NCI-H345 treated with DMSO at 0.1 percent for 48 hours (cell line): ENCODE data around the gene SYNE2.

ENCODE experiments used
- DNase-seq: peaks from one replicate; lab custom pipeline; 2025; ENCODE audit not compliant: unreplicated experiment; lab: John Stamatoyannopoulos, UW

The SYNE2 gene

DNA sequence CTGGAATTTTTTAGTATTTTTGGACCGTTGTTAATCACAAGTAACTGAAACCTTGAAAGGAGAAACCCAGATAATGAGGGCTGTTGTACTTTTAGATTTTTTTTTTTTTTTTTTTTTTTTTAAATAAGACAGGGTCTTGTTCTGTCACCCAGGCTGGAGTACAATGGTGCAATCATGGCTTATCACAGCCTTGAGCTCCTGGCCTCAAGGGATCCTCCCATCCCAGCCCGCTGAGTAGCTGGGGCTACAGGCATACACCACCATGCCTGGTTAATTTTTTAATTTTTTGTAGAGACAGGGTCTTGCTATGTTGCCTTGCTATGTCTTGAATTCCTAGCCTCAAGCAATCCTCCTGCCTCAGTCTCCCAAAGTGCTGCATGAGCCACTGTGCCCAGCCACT, 211.6 kb downstream of the SYNE2 start:
- DNase-seq = no peak

DNA sequence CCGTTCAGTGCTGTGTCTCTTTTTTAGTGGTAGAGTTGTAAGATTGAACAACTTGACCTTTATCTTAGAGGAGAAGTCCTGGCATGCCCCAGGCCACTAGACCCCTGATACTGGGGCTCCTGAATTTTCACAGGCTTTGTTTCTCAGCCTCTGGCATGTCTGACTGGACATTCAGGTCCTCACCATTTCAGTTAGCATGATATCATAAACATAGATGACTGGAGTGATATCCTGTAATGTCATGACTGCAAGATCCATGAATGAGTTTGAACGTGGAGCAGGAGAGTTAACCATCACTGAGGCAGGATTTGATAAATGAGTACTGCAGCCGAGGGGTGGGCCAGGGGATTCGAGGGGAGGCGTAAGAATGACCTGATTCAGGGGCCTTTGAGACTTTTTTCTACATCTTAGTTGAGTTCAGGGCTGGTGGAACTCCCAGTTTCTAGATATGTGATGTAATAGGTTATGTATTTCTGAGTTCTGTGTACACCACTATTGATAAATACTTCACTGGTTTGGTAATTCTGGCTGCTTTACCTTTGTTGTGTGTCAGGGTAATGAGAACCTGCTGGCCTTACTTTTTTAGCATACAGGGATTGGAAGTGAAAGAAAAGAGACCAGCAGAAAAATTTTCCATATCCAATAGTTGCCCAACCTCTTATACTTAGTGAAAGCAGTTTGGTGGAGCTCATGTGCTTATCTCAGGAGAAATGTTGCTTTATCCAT, 217.0 kb downstream of the SYNE2 start:
- no peak for DNase-seq

DNA sequence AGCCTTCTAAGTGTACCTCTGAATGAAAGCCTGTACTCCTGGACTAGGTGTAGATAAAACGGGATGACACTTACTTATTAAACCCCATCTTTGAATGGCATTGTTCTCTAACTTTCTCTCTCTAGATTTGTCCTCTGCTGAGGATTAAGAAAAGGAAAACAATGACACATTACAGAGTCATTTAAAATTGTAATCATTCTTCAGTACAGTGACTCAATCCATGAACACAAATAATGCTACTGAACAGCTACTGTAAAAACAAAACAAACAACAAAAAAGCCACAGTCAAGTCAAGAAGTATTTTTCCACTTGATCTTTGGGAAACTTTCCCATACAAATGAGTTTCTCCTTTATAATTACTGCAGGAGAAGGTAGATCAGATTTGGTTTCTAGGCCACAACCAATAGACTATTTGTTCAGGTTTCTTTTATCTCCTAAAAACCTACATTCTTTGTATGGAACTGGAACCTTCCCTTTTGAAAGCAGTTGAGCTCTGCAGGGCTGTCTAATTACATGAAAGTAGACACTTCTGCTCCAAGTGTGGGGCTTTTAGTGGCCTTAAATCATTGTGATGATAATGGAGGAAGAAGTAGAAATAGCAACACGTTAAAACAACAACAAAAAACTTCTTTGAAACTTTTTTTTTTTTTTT, 222.3 kb downstream of the SYNE2 start:
- DNase-seq = no peak

DNA sequence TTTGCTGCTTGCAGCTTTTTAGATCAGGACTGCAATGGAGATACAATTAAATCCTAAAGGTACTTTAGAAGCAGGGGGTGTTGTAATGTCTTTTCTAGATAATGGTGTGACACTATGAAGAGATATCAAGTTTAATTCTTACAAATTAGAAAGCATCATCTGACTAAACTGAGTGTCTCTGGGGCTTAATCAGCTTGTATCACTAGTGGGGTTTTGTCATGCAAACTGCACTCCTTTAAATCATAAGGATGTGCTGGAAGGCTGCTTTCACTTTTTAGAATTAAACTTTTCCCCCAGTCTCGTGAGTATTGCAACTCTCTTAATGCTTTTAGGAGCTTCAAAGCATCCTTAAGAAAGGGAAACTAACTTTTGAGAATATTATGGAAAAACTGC, 222.8 kb downstream of the SYNE2 start:
- no peak for DNase-seq

DNA sequence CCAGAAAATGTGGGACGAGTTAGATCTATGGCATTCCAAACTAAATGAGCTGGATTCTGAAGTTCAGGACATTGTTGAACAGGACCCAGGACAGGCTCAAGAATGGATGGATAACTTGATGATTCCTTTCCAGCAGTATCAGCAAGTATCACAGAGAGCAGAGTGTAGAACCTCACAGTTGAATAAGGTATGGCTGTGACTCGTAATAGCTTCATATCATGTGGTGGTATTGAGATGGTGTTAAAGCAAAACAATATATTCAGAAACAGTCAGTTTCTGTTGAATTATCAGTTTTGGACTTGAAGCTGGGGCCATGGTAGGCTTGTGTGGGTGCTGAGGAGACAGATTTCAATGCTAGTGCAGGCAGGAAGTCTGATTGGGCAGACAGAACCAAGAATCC, 227.6 kb downstream of the SYNE2 start:
- no peak for DNase-seq

DNA sequence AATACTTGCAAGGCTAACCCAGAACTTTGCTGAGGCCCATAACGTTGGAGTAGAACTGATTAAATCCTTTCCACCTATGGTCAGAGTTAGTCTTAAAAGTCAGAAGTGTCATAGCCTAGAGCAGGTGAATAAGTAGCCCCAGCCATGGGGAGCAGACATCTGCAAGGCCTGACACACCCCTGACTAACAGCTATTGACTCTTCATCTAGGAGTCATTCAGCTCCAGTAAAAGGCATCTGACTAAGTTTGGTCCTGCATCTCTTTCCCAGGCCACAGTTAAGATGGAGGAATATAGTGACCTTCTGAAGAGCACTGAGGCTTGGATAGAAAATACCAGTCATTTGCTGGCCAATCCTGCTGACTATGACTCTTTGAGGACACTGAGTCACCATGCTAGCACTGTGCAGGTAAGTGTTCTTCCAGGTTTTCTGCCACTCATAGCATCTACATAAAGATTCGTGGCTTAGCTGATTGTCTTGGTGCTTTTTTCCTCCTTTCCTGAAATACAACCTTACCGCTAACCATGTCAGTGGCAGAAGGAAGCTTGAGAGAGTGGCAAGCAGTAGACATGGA, 228.5 kb downstream of the SYNE2 start:
- no peak for DNase-seq

DNA sequence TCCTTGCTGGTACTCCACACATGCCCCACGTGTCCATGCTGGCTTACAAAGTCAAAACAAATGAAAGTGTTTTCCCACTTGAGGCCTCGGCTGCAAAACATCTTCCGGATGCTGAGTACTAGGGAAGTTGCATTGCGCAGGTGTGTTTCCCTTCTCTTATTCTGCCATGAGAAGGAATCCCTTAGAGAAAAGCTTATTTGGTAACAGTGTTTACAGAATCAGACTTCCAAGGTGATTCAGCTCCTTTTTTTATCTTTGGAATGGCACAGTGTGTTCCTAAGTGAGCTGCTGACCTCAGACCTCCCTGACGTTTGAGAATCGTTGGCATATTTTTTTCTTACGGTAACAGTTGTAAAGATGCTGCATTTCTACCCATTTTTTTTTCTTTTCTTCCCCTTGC, 230.0 kb downstream of the SYNE2 start:
- no peak for DNase-seq

DNA sequence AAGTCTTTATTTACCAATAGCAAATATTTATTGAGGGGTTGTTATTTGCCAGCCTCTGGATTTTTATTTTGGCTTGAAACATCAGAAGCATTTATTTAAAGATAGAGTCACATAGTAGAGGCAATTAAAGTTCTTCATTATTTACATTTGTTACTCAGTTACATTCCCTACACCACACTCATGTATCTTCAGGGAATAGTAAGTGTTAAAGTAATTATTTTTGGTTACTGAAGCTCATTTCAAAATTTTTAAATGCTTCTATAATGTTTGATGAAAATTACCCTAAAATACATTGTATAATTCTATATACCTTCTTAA, 235.8 kb downstream of the SYNE2 start:
- DNase-seq = no peak

DNA sequence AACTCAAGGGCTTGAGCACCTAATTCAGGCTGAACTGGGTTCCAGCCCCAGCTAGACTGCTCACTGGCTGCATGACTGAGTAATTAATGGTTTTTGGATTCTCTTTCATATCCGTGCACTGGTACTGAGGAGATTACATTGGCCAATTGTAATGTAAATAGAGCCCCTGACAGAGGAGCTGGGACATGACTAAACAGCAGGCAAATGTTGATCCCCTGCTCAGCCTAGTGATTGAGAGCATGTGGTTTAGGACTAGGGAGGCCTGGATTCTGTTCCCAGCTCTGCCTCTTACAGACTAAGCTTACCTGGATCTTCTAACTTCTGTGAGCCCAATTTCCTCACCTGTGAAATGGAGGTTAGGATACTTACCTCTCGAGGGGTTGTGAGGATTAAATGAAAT, 237.1 kb downstream of the SYNE2 start:
- DNase-seq = no peak

DNA sequence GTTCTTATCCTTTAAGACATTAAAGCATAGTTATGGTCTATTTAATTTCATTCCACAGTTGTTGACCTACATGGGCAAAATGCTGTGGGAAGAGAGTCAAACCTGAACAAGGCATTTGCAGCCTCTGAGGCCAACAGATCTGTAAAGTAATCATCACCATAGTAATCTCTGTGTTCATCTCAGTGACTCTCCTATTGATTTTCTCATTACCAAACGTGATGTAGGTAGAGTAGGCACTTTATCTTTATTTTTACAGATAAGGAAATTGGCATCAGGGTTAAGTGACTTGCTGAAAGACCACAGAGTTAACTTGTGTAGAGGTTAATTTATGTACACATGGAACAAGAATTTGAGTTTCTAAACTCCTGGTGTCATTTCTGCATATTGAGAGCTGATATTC, 238.4 kb downstream of the SYNE2 start:
- no peak for DNase-seq

DNA sequence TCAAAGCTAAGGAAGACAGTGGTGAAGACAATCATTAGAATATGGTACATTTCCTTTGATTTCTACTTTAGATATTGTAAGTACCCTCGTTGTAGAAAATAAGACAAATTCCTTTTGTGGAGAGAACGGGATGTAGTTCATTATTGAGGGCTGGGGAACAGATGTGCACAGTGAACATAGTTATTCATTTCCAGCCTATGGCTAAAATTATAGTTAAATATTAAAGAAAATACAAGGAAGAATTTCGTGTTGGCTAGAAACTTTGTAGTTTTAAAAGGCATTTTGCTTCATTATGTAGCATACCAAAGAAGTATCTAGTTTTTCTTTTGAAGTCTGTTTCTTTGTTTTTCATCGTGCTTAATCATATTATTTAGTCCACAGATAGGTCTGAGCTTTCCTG, 239.5 kb downstream of the SYNE2 start:
- DNase-seq = no peak

DNA sequence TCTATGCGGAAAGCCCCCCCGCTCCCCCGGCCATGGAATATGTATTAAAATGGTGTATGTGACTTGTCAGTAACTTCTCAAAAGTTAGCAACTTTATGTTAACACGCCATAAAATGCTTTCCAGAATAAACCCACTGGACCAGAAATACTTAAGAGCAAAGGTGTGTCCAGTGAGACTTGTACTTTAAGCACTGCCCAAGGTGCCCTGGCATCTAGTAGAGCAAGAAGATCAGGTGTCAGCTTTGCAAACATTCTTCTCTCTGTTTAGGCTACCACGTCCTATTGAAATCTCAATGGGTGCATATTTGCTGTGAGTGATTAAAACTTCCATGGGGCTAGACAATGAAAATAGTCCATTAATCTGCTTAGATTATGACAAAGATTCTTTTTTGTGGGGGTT, 240.1 kb downstream of the SYNE2 start:
- no peak for DNase-seq

DNA sequence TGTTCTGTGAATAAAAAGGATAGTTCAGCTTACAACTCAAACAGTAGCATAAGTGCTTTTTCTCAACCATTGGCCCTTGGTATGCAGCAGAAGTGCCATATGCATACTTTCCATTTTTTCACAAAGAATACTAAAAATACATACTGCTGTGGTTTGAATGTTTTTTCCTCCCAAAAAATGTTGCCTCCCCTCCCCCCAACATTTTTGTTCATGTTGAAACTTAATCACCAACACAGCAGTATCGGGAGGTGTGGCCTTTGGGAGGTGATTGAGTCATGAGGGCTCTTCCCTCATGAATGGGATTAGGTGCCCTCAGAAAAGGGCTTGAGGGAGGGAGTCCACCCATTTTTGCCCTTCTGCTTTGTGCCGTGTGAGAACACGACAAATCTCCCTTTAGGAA, 242.8 kb downstream of the SYNE2 start:
- no peak for DNase-seq

DNA sequence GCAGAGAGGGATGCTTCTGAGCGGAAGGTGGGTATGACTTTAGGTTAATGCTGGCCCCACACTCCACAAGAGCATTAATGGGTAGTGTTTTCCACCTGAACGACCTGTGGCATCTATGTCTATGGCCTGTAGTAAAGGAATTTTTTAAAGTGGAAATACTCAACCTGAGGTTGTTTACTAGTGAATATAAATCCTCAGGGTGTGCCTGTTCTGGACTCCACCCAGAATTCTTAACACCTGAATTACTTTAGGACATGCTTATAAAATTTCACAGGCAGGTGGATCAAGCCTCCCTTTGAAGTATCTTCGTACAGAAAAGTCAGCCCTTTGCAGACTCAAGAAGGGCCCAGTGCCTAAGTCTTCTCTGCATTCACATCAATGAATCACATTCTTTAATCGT, 245.3 kb downstream of the SYNE2 start:
- no peak for DNase-seq

DNA sequence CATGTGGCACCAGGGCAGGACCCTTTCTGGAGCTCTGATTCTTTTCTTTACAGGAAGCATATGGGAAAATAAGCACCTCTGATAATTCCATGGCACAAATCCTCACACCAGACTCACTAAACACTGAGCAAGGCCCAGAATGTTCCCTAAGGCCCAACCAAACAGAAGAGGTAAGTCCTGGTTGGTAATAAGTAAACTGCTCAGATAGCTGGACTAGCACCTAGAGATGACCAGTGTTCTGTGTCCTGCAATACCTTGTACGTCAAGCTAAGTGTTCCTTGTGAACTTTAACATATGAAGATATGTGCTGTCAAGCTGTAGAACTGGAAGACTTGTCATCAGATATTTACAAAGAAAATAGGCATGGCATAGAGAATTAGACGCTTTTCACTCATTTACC, 254.6 kb downstream of the SYNE2 start:
- DNase-seq = no peak

DNA sequence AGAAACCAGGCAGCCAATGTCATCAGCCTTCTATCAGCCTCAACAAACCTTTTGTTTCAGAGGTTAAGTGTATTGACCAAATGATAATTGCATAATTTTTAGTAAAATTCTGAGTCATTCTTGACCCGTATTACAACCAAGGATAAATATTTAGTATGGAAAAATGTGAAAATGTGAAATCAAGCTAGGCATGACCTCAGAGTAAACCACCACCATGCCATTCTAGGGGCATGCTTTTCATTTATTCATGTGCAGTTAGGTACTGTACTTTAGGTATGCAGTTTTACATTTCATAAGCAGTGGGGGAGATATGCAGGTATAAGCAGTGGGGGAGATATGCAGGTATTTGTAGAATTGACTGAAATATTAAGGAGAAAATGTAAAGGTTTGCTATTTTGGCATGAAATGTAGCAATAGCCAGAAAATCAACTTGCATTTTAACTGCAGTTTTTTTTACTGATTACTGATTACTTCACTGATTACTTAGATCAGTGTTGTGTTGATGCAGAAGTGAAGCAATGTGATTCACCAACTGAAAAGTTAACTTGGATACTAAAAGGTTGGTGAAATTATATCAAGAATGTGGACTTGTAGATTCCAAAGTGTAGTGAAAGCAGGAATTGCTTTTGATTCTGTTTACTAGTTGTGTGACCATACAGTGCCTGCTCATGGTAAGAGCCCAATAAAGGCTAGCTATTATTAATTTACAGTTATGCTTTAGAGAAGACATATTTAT, 257.2 kb downstream of the SYNE2 start:
- DNase-seq = no peak

DNA sequence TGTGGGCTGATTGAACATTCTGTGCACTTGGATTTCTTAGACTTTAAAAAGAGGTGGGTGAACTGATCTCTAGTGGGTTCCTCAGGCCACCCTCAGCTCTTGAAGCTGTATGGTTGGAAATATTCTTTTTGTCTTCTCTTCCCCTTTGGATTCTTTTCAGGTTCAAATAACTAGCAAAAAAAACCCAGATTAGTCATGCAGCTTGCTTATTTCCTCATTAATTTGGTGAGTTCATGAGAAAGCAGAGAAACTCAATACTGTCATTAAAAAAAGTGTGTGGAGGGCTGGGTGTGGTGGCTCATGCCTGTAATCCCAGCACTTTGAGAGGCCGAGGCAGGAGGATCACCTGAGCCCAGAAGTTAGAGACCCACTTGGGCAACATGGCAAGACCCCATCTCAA, 258.0 kb downstream of the SYNE2 start:
- no peak for DNase-seq

DNA sequence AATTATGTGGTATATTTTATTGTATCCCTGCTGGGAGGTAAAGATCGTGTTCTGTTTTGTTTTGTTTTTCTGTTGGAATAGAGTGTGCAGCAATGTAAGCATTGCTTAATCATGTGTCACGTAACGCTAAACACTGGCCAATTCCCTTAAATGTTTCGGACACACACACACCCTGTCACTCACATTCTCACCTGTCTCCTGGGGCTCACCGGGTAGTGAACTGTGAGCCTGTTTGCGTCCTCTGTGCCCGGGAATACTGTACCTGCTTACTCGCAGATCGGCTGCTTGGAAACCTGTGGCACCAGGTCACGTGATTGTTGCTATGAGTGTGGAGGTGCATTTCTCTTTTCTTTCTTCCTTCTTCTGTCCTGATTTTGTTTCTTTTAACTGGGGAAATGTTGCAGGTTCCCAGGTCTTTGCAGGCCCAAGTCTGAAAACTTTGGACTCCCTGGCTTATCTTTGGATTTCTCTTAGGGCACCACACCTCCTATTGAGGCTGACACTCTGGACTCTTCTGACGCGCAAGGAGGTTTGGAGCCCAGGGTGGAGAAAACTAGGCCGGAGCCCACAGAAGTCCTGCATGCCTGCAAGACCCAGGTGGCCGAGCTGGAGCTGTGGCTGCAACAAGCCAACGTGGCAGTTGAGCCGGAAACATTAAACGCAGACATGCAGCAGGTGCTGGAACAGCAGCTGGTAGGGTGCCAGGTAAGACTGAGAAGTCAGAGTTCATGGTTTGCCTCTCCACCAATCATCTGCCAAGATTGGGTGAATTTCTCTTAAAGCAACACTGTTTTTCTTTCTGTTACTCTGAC, 260.3 kb downstream of the SYNE2 start:
- no peak for DNase-seq

DNA sequence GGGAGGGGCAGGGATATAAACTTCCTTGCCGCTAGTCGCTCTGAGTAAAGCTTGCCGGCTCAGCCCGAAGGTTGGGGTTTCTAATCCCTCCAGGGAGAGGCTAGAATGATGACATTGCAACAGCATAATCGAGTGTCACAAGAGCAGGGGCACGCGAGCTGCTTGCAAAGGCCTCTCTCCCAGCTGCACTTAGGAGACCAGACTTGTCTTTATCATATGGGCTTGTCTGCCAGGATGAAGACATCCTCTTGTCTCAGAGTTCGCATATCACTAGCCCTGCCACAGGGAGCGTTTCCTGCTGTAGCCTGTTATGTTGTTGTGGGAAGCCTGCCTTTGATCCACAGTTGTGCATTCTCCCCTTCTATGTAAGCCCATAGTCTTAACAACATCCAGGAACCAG, 261.4 kb downstream of the SYNE2 start:
- DNase-seq = no peak

DNA sequence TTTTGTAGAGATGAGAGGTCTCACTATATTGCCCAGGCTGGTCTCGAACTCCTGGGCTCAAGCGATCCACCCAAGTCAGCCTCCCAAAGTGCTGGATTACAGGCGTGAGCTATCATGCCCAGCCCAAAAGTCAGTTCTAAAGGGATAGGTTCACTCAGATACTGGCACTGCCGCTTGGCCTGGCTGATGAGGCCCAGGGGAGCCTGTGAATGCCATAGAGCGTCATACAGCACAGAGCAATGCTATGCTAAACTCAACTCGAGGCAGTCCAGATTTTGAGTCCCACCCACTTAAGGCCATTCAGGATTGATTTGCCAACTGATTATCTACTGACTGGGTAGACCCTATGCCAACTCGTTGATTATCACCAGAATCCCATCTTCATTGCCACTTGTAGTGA, 262.0 kb downstream of the SYNE2 start:
- no peak for DNase-seq

DNA sequence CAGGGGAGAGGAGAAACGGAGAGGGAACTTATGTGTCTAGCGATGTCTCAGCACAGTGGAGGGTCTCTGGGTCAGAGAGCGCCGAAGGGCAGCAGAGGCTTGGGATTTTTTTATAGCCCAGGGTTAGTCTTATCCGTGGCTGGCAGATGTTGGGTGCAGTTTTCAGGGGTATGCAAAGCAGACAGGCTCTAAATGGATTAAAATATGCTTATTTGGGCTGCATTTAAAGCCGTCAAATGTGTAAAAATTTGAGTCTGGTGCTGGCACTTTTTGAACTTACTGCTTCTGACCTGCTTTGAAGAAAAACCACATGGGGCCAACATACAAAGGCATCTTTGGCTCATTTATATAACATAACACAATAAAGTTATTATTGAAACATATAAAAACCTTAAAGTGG, 262.6 kb downstream of the SYNE2 start:
- no peak for DNase-seq
